ENCODE data around the gene RAC3. TPM values are rescaled to one million over a fixed set of nuclear protein-coding genes. Genes with fewer than 3 reads are reported as not detected.

Gene RAC3
- total and polyA plus RNA-seq, 4 donors = 0.63 to 6.3 (median 3.3) TPM

DNA sequence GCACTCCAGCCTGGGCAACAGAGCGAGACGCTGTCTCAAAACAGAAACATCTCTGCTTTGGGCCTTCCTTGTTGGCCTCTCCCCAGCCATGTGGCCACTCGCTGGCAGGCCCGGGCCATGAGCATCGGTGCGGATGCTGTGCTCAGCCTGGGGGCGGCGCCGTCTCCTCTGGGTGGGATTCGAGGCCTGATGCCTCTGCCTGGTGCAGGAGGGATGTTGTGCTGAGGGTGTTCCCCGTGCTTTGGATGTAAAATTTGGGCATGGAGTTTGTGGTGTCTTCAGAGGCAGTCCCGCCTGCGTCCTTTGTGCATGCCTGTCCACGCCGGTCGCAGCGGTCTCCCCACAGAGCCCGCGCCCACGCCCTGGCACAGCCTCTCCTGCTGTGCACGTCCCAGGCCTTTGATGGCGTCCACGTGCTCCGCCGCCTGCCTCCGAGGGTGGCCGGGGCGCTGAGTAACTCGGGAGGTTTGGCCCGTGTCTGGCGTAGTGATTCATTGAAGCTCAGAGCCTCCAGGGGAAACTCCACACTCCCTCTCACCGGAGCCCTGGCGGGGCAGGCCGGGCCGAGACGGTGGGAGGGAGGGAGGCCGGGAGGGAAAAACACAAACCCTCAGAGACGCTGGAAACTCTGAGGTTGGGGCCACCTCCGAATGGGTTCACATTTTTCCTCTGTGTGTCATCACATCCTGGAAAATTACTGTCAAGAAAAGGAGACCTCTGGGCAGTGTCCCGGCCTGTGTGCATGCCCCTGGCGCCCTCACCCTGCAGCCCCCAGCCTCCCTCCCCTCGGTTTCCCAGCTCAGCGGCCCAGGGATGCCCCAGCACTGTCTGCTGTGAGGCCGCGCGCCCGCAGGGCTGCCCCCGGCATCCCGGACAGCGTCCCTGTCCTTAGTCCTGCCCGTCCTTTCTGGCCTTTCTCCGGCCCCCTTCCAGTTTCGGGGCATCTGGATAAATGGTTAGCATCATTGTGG, 27.8 kb upstream of the RAC3 start:
- WGBS = 84% methylated on average over 53 of the region's 53 CpGs
- H3K9ac ChIP-seq (ENCODE audit: low read depth in 1 of 2, low read length in 2 of 2) = no peak overlapping the region
- no peak for DNase-seq (ENCODE audit: low spot score)
- no peaks in the 10 kb centered on the region for H3K27me3 ChIP-seq (ENCODE audit: control insufficient read depth in 4 of 4, insufficient read depth in 4 of 4, low read length in 3 of 4)
- H3K4me1 ChIP-seq (ENCODE audit: control insufficient read depth in 4 of 4, insufficient read depth in 4 of 4, low read length in 3 of 4) = peaks cover 6 to 18% (median 11%) of the 10 kb centered on the region in 4 donors
- H3K9me3 ChIP-seq (ENCODE audit: control insufficient read depth in 4 of 4, low read length in 3 of 4) = no peaks in the 10 kb centered on the region
- H3K36me3 ChIP-seq (ENCODE audit: control insufficient read depth in 4 of 4, insufficient read depth in 3 of 4, low read depth in 1 of 4, low read length in 3 of 4) = peaks cover 0 to 3% (median 0%) of the 10 kb centered on the region in 4 donors
- H3K27ac ChIP-seq (ENCODE audit: low read depth in 1 of 2, low read length in 2 of 2) = no peak overlapping the region
- TF ChIP-seq FOXA1 (IDR thresholded peaks at IDR 0.05) (no peak), HNF4A (conservative IDR thresholded peaks at IDR 0.05) (no peak), TAF1 (conservative IDR thresholded peaks at IDR 0.05) (no peak), JUND (IDR thresholded peaks at IDR 0.05) (no peak), YY1 (IDR thresholded peaks at IDR 0.05) (no peak), RAD21 (IDR thresholded peaks at IDR 0.05) (no peak), SP1 (IDR thresholded peaks at IDR 0.05) (no peak)
- TF ChIP-seq, protein P1, sequence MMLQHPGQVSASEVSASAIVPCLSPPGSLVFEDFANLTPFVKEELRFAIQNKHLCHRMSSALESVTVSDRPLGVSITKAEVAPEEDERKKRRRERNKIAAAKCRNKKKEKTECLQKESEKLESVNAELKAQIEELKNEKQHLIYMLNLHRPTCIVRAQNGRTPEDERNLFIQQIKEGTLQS (IDR thresholded peaks at IDR 0.05) = no peak
- TF ChIP-seq, protein P2, sequence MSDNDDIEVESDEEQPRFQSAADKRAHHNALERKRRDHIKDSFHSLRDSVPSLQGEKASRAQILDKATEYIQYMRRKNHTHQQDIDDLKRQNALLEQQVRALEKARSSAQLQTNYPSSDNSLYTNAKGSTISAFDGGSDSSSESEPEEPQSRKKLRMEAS (IDR thresholded peaks at IDR 0.05) = no peak
- TF ChIP-seq, protein P3, sequence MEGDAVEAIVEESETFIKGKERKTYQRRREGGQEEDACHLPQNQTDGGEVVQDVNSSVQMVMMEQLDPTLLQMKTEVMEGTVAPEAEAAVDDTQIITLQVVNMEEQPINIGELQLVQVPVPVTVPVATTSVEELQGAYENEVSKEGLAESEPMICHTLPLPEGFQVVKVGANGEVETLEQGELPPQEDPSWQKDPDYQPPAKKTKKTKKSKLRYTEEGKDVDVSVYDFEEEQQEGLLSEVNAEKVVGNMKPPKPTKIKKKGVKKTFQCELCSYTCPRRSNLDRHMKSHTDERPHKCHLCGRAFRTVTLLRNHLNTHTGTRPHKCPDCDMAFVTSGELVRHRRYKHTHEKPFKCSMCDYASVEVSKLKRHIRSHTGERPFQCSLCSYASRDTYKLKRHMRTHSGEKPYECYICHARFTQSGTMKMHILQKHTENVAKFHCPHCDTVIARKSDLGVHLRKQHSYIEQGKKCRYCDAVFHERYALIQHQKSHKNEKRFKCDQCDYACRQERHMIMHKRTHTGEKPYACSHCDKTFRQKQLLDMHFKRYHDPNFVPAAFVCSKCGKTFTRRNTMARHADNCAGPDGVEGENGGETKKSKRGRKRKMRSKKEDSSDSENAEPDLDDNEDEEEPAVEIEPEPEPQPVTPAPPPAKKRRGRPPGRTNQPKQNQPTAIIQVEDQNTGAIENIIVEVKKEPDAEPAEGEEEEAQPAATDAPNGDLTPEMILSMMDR (IDR thresholded peaks at IDR 0.05; ENCODE audit: low read depth, low read length, missing input control) = no peak
- TF ChIP-seq, protein P4, sequence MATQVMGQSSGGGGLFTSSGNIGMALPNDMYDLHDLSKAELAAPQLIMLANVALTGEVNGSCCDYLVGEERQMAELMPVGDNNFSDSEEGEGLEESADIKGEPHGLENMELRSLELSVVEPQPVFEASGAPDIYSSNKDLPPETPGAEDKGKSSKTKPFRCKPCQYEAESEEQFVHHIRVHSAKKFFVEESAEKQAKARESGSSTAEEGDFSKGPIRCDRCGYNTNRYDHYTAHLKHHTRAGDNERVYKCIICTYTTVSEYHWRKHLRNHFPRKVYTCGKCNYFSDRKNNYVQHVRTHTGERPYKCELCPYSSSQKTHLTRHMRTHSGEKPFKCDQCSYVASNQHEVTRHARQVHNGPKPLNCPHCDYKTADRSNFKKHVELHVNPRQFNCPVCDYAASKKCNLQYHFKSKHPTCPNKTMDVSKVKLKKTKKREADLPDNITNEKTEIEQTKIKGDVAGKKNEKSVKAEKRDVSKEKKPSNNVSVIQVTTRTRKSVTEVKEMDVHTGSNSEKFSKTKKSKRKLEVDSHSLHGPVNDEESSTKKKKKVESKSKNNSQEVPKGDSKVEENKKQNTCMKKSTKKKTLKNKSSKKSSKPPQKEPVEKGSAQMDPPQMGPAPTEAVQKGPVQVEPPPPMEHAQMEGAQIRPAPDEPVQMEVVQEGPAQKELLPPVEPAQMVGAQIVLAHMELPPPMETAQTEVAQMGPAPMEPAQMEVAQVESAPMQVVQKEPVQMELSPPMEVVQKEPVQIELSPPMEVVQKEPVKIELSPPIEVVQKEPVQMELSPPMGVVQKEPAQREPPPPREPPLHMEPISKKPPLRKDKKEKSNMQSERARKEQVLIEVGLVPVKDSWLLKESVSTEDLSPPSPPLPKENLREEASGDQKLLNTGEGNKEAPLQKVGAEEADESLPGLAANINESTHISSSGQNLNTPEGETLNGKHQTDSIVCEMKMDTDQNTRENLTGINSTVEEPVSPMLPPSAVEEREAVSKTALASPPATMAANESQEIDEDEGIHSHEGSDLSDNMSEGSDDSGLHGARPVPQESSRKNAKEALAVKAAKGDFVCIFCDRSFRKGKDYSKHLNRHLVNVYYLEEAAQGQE (IDR thresholded peaks at IDR 0.05) = no peak
- H3K4me3 ChIP-seq (ENCODE audit: low read depth in 1 of 3, low read length in 3 of 3) = no peak overlapping the region

DNA sequence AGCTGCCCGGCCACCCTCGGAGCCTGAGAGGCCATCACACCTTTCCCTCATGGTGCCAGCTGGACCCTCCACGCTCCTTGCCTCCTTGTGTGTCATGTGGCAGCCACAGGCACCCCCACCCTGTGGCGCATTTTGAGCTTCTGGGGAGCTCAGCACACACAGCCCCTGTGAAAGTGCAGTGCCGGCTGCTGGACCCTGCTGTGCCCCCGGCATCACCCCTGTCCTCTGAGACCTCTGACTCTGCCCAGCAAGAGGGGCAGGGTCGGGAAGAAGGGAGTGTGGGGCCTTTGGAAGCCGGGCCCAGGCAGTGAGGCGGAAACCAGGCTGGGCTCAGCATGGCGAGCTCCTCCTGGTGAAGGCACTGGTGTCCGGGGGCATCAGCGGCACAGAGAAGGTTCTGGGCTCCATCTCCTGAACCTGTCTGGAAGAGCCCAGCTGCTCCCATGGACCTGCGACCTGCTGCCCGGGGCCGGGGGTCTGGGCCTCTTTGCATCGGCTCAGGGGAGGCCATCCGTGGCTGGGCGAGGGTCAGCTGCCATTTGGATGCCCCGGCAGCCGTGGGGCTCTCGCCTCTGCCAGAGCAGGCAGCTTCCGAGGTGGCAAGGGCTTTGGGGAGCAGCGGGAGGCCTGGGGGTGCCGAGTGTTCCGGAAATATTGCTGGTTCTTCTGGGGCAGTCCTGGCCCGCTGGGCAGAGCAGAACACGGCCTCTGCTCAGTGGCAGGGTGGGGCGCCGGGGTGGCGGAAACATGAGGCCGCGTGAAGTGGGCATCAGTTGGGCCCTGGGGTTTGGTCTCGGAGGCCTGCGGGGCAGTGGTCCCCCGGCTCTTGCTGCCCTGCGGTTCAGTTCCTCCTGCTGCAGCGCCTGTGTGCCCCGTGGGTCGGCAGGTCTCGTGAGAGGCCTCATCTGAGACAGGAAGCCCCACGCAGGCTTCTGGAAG, 26.7 kb upstream of the RAC3 start:
- Histone ChIP-seq H3K27ac (ENCODE audit: low read depth in 1 of 2, low read length in 2 of 2) (no peak overlapping the region), H3K9ac (ENCODE audit: low read depth in 1 of 2, low read length in 2 of 2) (no peak overlapping the region)
- DNase-seq (ENCODE audit: low spot score) = no peak

More for the DNA sequence above, 26.7 kb upstream of the RAC3 start:
- 92% methylated on average over 41 of the region's 41 CpGs for WGBS
- H3K4me1 ChIP-seq (ENCODE audit: control insufficient read depth in 4 of 4, insufficient read depth in 4 of 4, low read length in 3 of 4) = peaks cover 6 to 14% (median 9%) of the 10 kb centered on the region in 4 donors
- peaks cover 0 to 3% (median 1%) of the 10 kb centered on the region in 4 donors for H3K36me3 ChIP-seq (ENCODE audit: control insufficient read depth in 4 of 4, insufficient read depth in 3 of 4, low read depth in 1 of 4, low read length in 3 of 4)
- H3K4me3 ChIP-seq (ENCODE audit: low read depth in 1 of 3, low read length in 3 of 3) = no peak overlapping the region
- H3K27me3 ChIP-seq (ENCODE audit: control insufficient read depth in 4 of 4, insufficient read depth in 4 of 4, low read length in 3 of 4) = no peaks in the 10 kb centered on the region
- TF ChIP-seq RXRA (IDR thresholded peaks at IDR 0.05) (no peak), YY1 (IDR thresholded peaks at IDR 0.05) (no peak), TAF1 (conservative IDR thresholded peaks at IDR 0.05) (no peak), SP1 (IDR thresholded peaks at IDR 0.05) (no peak), EGR1 (IDR thresholded peaks at IDR 0.05; ENCODE audit: low read depth in 2 of 2) (no peak), RAD21 (IDR thresholded peaks at IDR 0.05) (no peak), GABPA (IDR thresholded peaks at IDR 0.05 in 1 of 2, conservative IDR thresholded peaks at IDR 0.05 in 1 of 2) (no peak), JUND (IDR thresholded peaks at IDR 0.05) (no peak)
- H3K9me3 ChIP-seq (ENCODE audit: control insufficient read depth in 4 of 4, low read length in 3 of 4) = no peaks in the 10 kb centered on the region

Data from liver (tissue), 9 donors.